CD8-positive, alpha-beta memory T cell (primary cell): ENCODE measurements around the gene PATZ1. TPM values are rescaled to one million over a fixed set of nuclear protein-coding genes. Genes with fewer than 3 reads are reported as not detected.

ENCODE experiments used
- CTCF ChIA-PET: fragments of 350-600 bp; sonication (Branson Sonifier 250); formaldehyde crosslinking; loops from one replicate; lab custom pipeline; 2021; ENCODE audit warnings: antibody characterized with exemption; lab: Charles Lee
- POLR2A ChIA-PET: fragments of 350-600 bp; sonication (Branson Sonifier 250); formaldehyde crosslinking; loops from one replicate; lab custom pipeline; 2021; ENCODE audit warnings: antibody characterized with exemption; lab: Charles Lee
- DNase-seq, 5 donors: peaks; one replicate each; pipeline versions ENCODE4 v3.0.0 to v3.0.0-alpha.2; 2020 to 2022; ENCODE audit warnings: mixed read lengths in 1 of 5
- H3K27ac ChIP-seq: one replicate; pipeline ENCODE4 v1.7.0; 2013; ENCODE audit warnings: low read depth, mild to moderate bottlenecking, low read length, moderate library complexity
- H3K27me3 ChIP-seq: 2 replicates; pipeline ENCODE4 v1.7.0; 2013; ENCODE audit warnings: low read length, mild to moderate bottlenecking; ENCODE audit not compliant: insufficient read depth, poor library complexity, severe bottlenecking
- H3K36me3 ChIP-seq: 2 replicates; pipeline ENCODE4 v1.7.0; 2013; ENCODE audit warnings: mild to moderate bottlenecking, low read length, moderate library complexity; ENCODE audit not compliant: insufficient read depth
- H3K4me1 ChIP-seq: 2 replicates; pipeline ENCODE4 v1.7.0; 2013; ENCODE audit warnings: mild to moderate bottlenecking, low read length, moderate library complexity; ENCODE audit not compliant: insufficient read depth
- H3K4me3 ChIP-seq: 2 replicates; pipeline ENCODE4 v1.7.0; 2013; ENCODE audit warnings: mild to moderate bottlenecking, low read length
- H3K9me3 ChIP-seq: 2 replicates; pipeline ENCODE4 v1.7.0; 2013; ENCODE audit warnings: mild to moderate bottlenecking, low read length
- H3K27ac Mint-ChIP-seq, 8 donors: one replicate each; pipeline ENCODE4 v1.8.0; 2020 to 2021; ENCODE audit warnings: mixed read lengths in 8 of 8, mild to moderate bottlenecking in 6 of 8, inconsistent platforms in 3 of 8, moderate library complexity in 3 of 8
- H3K27me3 Mint-ChIP-seq, 2 donors: one replicate each; pipeline ENCODE4 v1.8.0; 2020 to 2021; ENCODE audit warnings: mixed read lengths in 2 of 2, mild to moderate bottlenecking in 1 of 2, moderate library complexity in 1 of 2
- H3K36me3 Mint-ChIP-seq, 3 donors: one replicate each; pipeline ENCODE4 v1.8.0; 2020 to 2021; ENCODE audit warnings: mixed read lengths in 3 of 3, inconsistent platforms in 1 of 3, mild to moderate bottlenecking in 1 of 3
- H3K4me1 Mint-ChIP-seq, 3 donors: one replicate each; pipeline ENCODE4 v1.8.0; 2020 to 2021; ENCODE audit warnings: mixed read lengths in 3 of 3, inconsistent platforms in 1 of 3, mild to moderate bottlenecking in 1 of 3
- H3K4me3 Mint-ChIP-seq, 7 donors: one replicate each; pipeline ENCODE4 v1.8.0; 2020 to 2021; ENCODE audit warnings: mixed read lengths in 7 of 7, mild to moderate bottlenecking in 6 of 7, moderate library complexity in 4 of 7, inconsistent platforms in 2 of 7
- H3K9me3 Mint-ChIP-seq, 5 donors: one replicate each; pipeline ENCODE4 v1.8.0; 2020 to 2022; ENCODE audit warnings: mixed read lengths in 5 of 5, mild to moderate bottlenecking in 3 of 5, moderate library complexity in 2 of 5, inconsistent platforms in 1 of 5
- polyA plus RNA-seq: library from polyadenylated mRNA; unstranded; fragments of 300-500 nt; fragmentation: Illumina TruSeq; gene quantifications from one replicate; pipeline ENCODE4 v1.2.3, GENCODE V29; 2021
- total RNA-seq, 2 experiments: library from RNA; stranded (reverse); gene quantifications; one replicate each; pipeline ENCODE4 v1.2.3, GENCODE V29; 2021

Gene PATZ1
- total and polyA plus RNA-seq, 3 experiments from 2014 or later: 18.1 to 35.6 (median 32.4) TPM

DNA sequence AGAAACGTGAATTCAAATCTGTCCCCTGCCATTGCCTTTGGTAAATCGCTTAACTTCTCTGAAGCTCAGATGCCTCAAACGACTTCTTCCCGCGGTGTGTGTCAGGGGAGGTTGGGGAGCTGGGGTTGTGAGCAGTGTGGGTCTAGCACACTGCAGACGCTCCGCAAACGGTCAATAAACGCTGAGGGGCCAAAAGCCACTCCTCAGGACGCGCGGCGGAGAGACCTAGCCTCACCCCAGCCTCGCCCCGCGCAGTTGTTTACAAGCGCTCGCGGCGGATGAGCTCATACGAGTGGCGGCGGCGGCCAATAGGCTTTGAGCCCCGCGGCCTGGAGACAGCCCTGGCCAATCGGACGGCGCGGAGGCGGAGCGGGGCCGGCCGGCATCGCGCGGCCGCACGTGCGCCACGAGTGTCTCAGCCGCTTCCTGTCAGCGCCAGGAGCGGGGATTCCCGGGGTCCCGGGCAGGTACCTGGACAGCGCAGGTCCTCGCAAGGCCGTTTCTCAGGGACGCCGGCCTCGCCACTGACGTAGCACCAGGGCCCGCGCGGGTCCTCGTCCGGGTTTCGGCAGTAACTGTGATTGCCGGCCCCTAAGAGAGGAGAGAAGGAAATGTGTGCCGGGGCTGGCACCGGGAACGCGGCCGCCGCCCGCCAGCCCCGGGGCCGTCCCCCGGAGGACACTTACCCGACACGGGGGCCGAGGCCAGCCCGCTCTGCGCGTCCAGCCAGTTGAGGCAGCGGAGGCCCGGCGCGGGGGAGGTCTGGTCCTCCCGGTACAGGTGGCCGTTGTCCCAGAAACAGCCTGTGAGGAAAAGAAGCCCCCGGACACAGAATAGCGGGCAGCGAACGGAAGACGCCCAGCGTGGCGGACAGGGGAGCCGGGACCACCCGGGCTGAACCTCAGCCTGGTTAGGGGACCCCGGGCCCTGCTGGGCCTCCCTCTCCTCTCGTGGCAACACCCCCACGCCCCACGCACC is 55.4 kb downstream of the PATZ1 start:
- H3K4me1 ChIP-seq: peaks cover 59% of the 10 kb centered on the region
- H3K27me3 ChIP-seq: no peaks in the 10 kb centered on the region
- Mint-ChIP-seq H3K4me3 (peak overlapping the region; percentile 98 to 100 (median 99)), H3K36me3 (peaks cover 20 to 61% (median 20%) of the 10 kb centered on the region in 3 donors), H3K27ac (peak overlapping the region; percentile 98 to 100 (median 100)), H3K9me3 (no peaks in the 10 kb centered on the region), H3K27me3 (peaks cover 0 to 15% of the 10 kb centered on the region in 2 donors), H3K4me1 (peaks cover 62 to 78% (median 72%) of the 10 kb centered on the region in 3 donors)
- peak overlapping the region; percentile 98 for H3K27ac ChIP-seq
- ChIA-PET POLR2A (interaction anchor here (0.5 to 7.4 kb wide), 26 partner anchors 9 to 1714 kb away, joined by 3 to 146 read pairs (median 5); partner anchors contain the start of genes LIMK2, MORC2, PATZ1 and RNF185), CTCF (interaction anchor here (0.9 to 6.7 kb wide), 20 partner anchors 10 to 340 kb away, joined by 3 to 55 read pairs (median 4); partner anchors contain the start of genes LIMK2, MORC2, PATZ1 and SELENOM)
- H3K9me3 ChIP-seq: no peaks in the 10 kb centered on the region
- DNase-seq: peak; percentile 93 to 98 (median 97)
- H3K4me3 ChIP-seq: peak overlapping the region; percentile 93
- peaks cover 26% of the 10 kb centered on the region for H3K36me3 ChIP-seq

DNA sequence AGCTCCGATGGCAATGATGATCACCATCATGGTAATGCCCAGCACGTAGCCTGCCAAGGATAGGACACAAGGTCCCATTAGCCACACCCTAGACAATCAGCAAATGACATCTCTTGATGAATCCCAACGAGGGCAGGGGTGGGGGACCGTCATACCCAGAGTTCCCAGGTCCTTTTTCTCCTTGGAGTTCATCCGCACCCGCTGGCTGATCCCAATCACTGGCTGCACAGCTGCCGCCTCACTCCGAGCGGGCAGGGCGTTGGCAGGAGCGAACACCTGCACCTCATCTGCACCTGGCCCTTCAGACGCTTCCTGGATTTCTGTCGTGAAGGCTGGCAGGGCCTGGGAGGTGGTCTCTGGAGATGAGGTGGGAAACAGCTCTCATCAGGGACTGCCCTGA is 56.8 kb downstream of the PATZ1 start:
- POLR2A ChIA-PET: interaction anchor here (0.7 to 7.4 kb wide), 9 partner anchors 9 to 320 kb away, joined by 3 to 146 read pairs (median 30); partner anchors contain the start of genes LIMK2, MORC2, PATZ1 and SELENOM

DNA sequence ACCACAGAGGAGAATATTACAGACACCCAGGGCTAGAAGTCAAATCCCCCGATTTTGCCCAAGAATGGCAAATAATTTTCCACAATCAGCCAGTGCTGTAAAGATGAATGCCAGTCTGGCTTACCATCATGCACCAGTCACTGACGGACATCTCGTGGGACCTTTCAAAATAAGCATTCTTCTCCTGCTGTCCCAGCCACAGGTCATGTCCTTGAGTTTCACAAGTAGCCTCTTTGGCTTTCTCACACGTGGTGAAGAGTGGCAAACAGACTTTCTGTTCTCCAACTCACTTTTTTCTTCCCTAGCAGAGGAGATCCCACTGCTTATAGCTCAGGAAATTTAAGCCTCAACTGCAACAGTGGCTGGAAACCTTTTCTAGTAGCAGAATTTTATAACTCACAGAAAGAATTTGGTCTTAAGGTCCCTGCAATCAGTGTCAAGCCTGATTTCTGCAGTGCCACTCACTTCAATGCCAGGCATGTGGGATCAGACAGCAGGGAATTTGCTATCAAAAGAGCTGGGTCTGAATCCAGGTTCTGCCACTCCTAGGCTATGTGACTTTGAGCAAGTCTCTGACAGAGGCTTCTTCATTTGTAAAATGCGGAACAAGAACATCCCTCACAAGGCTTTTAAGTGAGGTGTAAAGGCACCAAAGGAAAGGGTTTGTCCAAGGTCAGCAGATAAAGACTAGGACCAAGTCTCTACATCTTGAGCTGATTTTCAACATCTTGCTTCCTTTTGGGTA is 57.5 kb downstream of the PATZ1 start:
- no peak for DNase-seq
- peaks cover 65 to 82% (median 74%) of the 10 kb centered on the region in 3 donors for H3K4me1 Mint-ChIP-seq
- Histone ChIP-seq H3K4me1 (peaks cover 68% of the 10 kb centered on the region), H3K9me3 (no peaks in the 10 kb centered on the region), H3K4me3 (peak overlapping the region; percentile 93), H3K36me3 (peaks cover 46% of the 10 kb centered on the region), H3K27me3 (no peaks in the 10 kb centered on the region), H3K27ac (peak overlapping the region; percentile 98)
- peaks cover 23 to 82% (median 29%) of the 10 kb centered on the region in 3 donors for H3K36me3 Mint-ChIP-seq
- H3K27me3 Mint-ChIP-seq: peaks cover 0 to 15% of the 10 kb centered on the region in 2 donors
- peak overlapping the region; percentile 97 to 100 (median 100) for H3K27ac Mint-ChIP-seq
- peak overlapping the region; percentile 98 to 100 (median 99) for H3K4me3 Mint-ChIP-seq
- ChIA-PET POLR2A (interaction anchor here (0.7 to 7.4 kb wide), 5 partner anchors 8 to 58 kb away, joined by 3 to 146 read pairs (median 32); partner anchors contain the start of gene PATZ1), CTCF (interaction anchor here (2.4 to 6.7 kb wide), 4 partner anchors 8 to 25 kb away, joined by 5 to 55 read pairs (median 46); no protein-coding TSS in a partner anchor)
- no peaks in the 10 kb centered on the region for H3K9me3 Mint-ChIP-seq

More for the DNA sequence above, 56.8 kb downstream of the PATZ1 start:
- DNase-seq: no peak
- peaks cover 68% of the 10 kb centered on the region for H3K4me1 ChIP-seq
- H3K36me3 ChIP-seq: peaks cover 40% of the 10 kb centered on the region
- peaks cover 23 to 76% (median 29%) of the 10 kb centered on the region in 3 donors for H3K36me3 Mint-ChIP-seq
- peak overlapping the region; percentile 93 for H3K4me3 ChIP-seq
- no peaks in the 10 kb centered on the region for H3K9me3 ChIP-seq
- CTCF ChIA-PET: interaction anchor here (1.0 to 6.7 kb wide), 8 partner anchors 9 to 182 kb away, joined by 3 to 55 read pairs (median 13); partner anchors contain the start of genes LIMK2, PATZ1 and SELENOM
- peak overlapping the region; percentile 98 to 100 (median 99) for H3K4me3 Mint-ChIP-seq
- peak overlapping the region; percentile 98 to 100 (median 100) for H3K27ac Mint-ChIP-seq
- no peaks in the 10 kb centered on the region for H3K9me3 Mint-ChIP-seq
- peaks cover 0 to 15% of the 10 kb centered on the region in 2 donors for H3K27me3 Mint-ChIP-seq
- peak overlapping the region; percentile 98 for H3K27ac ChIP-seq
- H3K27me3 ChIP-seq: no peaks in the 10 kb centered on the region
- H3K4me1 Mint-ChIP-seq: peaks cover 64 to 82% (median 75%) of the 10 kb centered on the region in 3 donors

- Mint-ChIP-seq H3K36me3 (peaks cover 27 to 89% (median 33%) of the 10 kb centered on the region in 3 donors), H3K27me3 (peaks cover 0 to 15% of the 10 kb centered on the region in 2 donors), H3K4me1 (peaks cover 67 to 82% (median 74%) of the 10 kb centered on the region in 3 donors), H3K4me3 (peak overlapping the region; percentile 98 to 100 (median 99)), H3K27ac (peak overlapping the region; percentile 97 to 100 (median 100)), H3K9me3 (no peaks in the 10 kb centered on the region)
- Histone ChIP-seq H3K4me1 (peaks cover 71% of the 10 kb centered on the region), H3K4me3 (peak overlapping the region; percentile 93), H3K27ac (no peak overlapping the region), H3K27me3 (no peaks in the 10 kb centered on the region), H3K36me3 (peaks cover 54% of the 10 kb centered on the region), H3K9me3 (no peaks in the 10 kb centered on the region)
- ChIA-PET POLR2A (interaction anchor here (0.6 to 7.4 kb wide), 5 partner anchors 8 to 651 kb away, joined by 3 to 146 read pairs (median 4); no protein-coding TSS in a partner anchor), CTCF (interaction anchor here (5.6 kb wide), 1 partner anchor 14 kb away, joined by 55 read pairs; no protein-coding TSS in a partner anchor)
- no peak for DNase-seq
These were observed 58.2 kb downstream of the PATZ1 start for GRCh38 chr22:31287818-31288495.

DNA sequence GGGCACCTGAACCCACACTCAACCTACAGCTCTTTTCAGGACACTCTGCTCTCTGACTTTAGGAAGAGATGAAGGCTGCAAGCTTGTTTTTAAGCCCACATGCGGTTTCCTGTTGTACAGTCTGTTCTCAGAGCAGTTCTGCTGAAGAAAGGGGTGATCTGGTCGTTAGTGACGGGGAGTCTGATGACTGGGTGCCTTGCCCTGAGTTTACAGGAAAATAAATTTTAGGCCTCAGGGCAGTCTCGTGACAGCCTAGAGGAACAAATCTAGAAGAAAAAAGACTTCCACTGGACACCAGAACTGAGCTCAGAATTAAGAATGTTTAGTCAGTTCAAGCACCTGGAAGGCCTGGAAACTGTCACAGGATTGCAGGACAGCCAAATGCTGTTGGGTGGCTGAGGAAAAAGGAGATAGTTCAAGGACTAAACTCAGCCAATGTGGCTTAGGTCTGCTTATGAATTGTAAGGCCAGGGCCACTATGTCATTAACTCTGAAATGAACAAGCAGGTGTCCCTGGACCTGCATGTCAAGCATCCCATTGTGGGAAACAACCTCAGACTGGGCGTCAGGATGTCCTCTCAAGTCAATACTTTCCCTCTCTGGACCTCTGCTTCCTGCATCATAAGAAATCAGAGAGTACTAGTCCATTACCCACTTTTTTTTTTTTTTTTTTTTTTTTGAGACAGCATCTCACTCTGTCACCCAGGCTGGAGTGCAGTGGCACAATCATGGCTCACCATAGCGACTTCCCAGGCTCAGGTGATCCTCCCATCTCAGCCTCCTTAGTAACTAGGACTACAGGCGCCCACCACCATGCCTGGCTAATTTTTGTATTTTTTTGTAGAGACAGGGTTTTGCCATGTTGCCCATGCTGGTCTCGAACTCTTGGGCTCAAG is 59.5 kb downstream of the PATZ1 start:
- Mint-ChIP-seq H3K27me3 (peaks cover 0 to 11% of the 10 kb centered on the region in 2 donors), H3K4me3 (peak overlapping the region; percentile 66 to 99 (median 88)), H3K9me3 (no peaks in the 10 kb centered on the region), H3K36me3 (peaks cover 27 to 91% (median 33%) of the 10 kb centered on the region in 3 donors), H3K4me1 (peaks cover 69 to 87% (median 80%) of the 10 kb centered on the region in 3 donors), H3K27ac (peak overlapping the region; percentile 77 to 100 (median 100))
- DNase-seq: peak; percentile 27 to 87 (median 72)
- Histone ChIP-seq H3K27me3 (no peaks in the 10 kb centered on the region), H3K4me3 (peak overlapping the region; percentile 29), H3K27ac (peak overlapping the region; percentile 62), H3K4me1 (peaks cover 85% of the 10 kb centered on the region), H3K9me3 (no peaks in the 10 kb centered on the region), H3K36me3 (peaks cover 67% of the 10 kb centered on the region)
- CTCF ChIA-PET: interaction anchor here (0.6 to 6.1 kb wide), 8 partner anchors 9 to 75 kb away, joined by 3 to 46 read pairs (median 4); partner anchors contain the start of gene PATZ1
- POLR2A ChIA-PET: interaction anchor here (0.8 to 2.1 kb wide), 10 partner anchors 7 to 61 kb away, joined by 3 to 11 read pairs (median 5); partner anchors contain the start of gene PATZ1
